Liver (tissue), 3 donors: ENCODE data around the gene PCNX3.

ENCODE experiments used
- CTCF ChIP-seq: fragments of 150-350 bp; IDR thresholded peaks from 2 replicates; pipeline ENCODE4 v1.5.1; 2017; ENCODE audit warnings: improper control_type of control experiment, low read depth, low read length; ENCODE audit not compliant: missing input control
- GABPA ChIP-seq, 2 donors: IDR thresholded peaks in 1 of 2; conservative IDR thresholded peaks in 1 of 2; 2 replicates each; pipeline ENCODE4 v1.6.1; 2016; ENCODE audit warnings: antibody characterized with exemption in 2 of 2, mild to moderate bottlenecking in 1 of 2, moderate library complexity in 1 of 2
- HNF4G ChIP-seq: IDR thresholded peaks from 2 replicates; pipeline ENCODE4 v1.6.1; 2016; ENCODE audit warnings: antibody characterized with exemption
- MAX ChIP-seq: IDR thresholded peaks from 2 replicates; pipeline ENCODE4 v1.6.1; 2016; ENCODE audit warnings: antibody characterized with exemption
- TAF1 ChIP-seq: conservative IDR thresholded peaks from 2 replicates; pipeline ENCODE4 v1.6.1; 2016; ENCODE audit warnings: antibody characterized with exemption, mild to moderate bottlenecking
- TF ChIP-seq, protein P1 (sequence below): IDR thresholded peaks from 2 replicates; pipeline ENCODE4 v1.6.1; 2016; ENCODE audit warnings: antibody characterized with exemption, mild to moderate bottlenecking
- donor health status: healthy.
- donor health status: healthy.

GRCh38 chr11:65649656-65650546, 34.3 kb downstream of the PCNX3 start:
- no peak for TF ChIP-seq TAF1
- TF ChIP-seq CTCF = no peak
- no peak for TF ChIP-seq MAX
- TF ChIP-seq, protein P1, sequence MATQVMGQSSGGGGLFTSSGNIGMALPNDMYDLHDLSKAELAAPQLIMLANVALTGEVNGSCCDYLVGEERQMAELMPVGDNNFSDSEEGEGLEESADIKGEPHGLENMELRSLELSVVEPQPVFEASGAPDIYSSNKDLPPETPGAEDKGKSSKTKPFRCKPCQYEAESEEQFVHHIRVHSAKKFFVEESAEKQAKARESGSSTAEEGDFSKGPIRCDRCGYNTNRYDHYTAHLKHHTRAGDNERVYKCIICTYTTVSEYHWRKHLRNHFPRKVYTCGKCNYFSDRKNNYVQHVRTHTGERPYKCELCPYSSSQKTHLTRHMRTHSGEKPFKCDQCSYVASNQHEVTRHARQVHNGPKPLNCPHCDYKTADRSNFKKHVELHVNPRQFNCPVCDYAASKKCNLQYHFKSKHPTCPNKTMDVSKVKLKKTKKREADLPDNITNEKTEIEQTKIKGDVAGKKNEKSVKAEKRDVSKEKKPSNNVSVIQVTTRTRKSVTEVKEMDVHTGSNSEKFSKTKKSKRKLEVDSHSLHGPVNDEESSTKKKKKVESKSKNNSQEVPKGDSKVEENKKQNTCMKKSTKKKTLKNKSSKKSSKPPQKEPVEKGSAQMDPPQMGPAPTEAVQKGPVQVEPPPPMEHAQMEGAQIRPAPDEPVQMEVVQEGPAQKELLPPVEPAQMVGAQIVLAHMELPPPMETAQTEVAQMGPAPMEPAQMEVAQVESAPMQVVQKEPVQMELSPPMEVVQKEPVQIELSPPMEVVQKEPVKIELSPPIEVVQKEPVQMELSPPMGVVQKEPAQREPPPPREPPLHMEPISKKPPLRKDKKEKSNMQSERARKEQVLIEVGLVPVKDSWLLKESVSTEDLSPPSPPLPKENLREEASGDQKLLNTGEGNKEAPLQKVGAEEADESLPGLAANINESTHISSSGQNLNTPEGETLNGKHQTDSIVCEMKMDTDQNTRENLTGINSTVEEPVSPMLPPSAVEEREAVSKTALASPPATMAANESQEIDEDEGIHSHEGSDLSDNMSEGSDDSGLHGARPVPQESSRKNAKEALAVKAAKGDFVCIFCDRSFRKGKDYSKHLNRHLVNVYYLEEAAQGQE = no peak
- TF ChIP-seq HNF4G = no peak
- no peak for TF ChIP-seq GABPA (IDR thresholded peaks at IDR 0.05 in 1 of 2, conservative IDR thresholded peaks at IDR 0.05 in 1 of 2)
